Cerebellar nuclear complex (tissue), 1 donor: ENCODE results near the gene JMY.
A peak's percentile ranks its signal among the peaks of the same experiment; 100 is the strongest.

Source experiments
- DNase-seq, 2 experiments: peaks; one replicate each; lab custom pipeline; 2025; lab: John Stamatoyannopoulos, UW

Gene JMY, protein sequence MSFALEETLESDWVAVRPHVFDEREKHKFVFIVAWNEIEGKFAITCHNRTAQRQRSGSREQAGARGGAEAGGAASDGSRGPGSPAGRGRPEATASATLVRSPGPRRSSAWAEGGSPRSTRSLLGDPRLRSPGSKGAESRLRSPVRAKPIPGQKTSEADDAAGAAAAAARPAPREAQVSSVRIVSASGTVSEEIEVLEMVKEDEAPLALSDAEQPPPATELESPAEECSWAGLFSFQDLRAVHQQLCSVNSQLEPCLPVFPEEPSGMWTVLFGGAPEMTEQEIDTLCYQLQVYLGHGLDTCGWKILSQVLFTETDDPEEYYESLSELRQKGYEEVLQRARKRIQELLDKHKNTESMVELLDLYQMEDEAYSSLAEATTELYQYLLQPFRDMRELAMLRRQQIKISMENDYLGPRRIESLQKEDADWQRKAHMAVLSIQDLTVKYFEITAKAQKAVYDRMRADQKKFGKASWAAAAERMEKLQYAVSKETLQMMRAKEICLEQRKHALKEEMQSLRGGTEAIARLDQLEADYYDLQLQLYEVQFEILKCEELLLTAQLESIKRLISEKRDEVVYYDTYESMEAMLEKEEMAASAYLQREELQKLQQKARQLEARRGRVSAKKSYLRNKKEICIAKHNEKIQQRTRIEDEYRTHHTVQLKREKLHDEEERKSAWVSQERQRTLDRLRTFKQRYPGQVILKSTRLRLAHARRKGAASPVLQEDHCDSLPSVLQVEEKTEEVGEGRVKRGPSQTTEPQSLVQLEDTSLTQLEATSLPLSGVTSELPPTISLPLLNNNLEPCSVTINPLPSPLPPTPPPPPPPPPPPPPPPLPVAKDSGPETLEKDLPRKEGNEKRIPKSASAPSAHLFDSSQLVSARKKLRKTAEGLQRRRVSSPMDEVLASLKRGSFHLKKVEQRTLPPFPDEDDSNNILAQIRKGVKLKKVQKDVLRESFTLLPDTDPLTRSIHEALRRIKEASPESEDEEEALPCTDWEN

GRCh38 chr5:79235634-79236361, at the start of gene JMY:
Gene JMY, plus strand, starts transcription at chr5:79236131. Its CDS starts 520 bp downstream, at chr5:79236651.
- DNase-seq, result peak; percentile 15 to 58

GRCh38 chr5:79186455-79186854, 49.5 kb upstream of the JMY start:
- no peak for DNase-seq

GRCh38 chr5:79189439-79190234, 46.3 kb upstream of the JMY start:
- DNase-seq, result no peak

DNA sequence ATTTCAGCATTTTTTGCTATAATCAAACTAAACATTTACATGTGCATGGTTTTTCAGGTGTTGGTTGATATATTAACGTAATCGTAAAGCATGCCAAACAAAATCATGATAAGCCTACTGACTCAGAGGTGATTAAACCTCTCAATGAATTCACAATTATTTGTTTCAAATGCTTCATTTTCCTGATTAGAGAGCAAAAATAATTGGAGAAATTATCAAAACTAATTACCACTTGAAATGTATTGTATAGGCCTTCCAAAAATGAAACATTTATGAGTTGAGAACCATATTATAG, 45.7 kb upstream of the JMY start:
- no peak for DNase-seq

GRCh38 chr5:79191457-79191856, 44.5 kb upstream of the JMY start:
- no peak for DNase-seq

DNA sequence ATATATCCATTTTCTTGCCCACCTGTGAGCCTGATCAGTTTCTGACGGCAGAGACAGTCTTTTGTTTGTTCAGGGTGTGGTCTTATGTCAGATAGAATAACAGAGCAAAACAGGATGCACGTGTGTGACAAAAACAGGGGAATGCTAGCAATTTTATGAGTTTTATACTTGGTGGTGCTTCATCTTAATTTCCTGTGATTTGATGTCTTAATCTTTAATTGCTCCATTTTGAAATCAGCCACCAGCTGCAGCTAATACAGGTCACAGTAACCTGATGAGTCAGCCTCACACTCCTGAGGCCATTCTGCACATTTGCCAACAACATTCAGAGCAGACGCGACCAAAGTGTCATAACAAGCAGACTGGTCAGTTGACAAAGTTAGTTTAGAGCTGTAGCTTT, 42.3 kb upstream of the JMY start:
- no peak for DNase-seq

- DNase-seq, result no peak
Observed at GRCh38 chr5:79200573-79201183, 35.3 kb upstream of the JMY start.

- no peak for DNase-seq
Observed at GRCh38 chr5:79201206-79201605, 34.7 kb upstream of the JMY start.

DNA sequence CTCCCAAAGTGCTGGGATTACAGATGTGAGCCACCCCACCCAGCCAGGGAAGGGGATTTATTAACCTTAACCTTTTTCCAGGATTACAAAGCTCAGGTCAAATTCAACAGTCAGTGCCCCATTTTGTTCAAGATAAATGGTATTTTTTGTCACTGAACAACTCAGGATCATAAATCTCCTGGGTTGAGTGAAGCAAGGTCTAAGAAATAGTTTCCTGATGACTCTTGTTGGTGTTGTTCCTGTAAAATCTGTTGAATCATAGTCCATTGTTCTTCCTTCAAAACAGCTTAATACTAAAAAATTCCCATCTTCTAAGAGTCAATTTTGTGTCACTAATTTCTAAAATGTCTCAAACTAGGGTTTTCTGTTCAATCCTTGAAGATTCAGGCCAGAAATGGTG, 33.9 kb upstream of the JMY start:
- DNase-seq, result no peak

GRCh38 chr5:79205965-79206364, 30.0 kb upstream of the JMY start:
- no peak for DNase-seq

- no peak for DNase-seq
Observed at GRCh38 chr5:79206541-79206940, 29.4 kb upstream of the JMY start.

DNA sequence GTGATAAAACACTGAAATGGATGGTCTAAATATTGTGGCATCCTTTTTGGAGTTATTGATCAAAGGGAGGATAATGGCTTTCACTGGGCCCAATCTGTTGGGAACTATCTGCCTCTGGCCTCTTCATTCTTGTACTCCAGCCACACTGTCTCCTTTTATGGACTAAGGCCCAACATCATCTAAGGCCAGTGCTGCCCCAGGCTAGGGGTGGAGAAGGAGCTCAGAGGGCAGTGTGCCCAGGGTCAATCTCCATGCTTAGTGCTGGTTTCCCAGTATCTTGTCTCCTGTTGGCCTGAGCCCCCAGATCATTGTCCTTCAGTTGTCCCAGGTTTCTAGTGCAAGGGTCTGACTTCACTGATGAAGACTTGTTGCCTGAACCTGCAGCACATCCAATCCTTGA, 26.4 kb upstream of the JMY start:
- DNase-seq, result no peak

DNA sequence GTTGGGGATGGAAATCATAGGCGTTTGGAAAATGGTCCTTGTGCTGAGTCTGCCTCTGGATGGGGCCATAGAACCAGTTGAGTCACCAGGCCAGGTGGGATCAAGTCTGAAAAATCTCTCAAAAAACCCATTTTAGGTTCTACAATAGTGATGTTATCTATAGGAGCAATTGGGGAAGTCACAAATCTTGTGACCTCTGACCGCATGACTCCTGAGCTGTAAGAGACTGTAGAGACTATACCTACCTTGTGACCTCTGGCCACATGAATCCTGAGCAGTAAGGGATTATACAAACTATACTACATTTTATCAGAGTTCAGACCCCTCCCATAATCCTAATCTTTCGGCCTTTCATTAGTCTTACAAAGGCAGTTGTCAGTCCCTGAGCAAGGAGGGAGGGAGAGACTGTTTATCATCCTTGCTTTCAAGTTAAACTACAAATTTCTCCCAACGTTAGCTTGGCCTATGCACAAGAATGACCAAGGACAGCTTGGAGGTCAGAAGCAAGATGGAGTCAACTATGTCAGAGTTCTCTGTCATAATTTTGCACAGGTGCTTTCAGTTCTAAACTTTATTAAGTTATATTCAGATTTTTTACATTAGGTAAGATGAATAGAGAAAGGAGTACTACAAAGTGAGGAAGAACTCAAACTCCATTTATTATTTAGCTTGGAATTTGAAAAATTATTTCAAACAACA, 11.5 kb upstream of the JMY start:
- DNase-seq, result no peak

- DNase-seq, result no peak
Observed at GRCh38 chr5:79225026-79225425, 10.9 kb upstream of the JMY start.

DNA sequence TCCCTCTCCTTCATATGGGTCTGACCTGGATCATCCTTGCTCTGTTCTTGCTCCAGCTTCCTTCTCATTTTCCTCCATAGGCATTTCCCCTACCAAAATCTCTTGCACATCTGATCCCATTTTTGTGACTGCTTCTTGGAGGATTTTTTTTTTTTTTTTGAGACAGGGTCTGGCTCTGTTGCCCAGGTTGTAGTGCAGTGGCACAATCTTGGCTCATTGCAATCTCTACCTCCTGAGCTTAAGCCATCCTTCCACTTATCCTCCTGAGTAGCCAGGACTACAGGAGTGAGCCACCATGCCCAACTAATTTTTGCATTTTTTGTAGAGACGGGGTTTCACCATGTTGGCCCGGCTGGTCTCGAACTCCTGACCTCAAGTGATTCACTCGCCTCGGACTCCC, 10.5 kb upstream of the JMY start:
- DNase-seq, result no peak

DNA sequence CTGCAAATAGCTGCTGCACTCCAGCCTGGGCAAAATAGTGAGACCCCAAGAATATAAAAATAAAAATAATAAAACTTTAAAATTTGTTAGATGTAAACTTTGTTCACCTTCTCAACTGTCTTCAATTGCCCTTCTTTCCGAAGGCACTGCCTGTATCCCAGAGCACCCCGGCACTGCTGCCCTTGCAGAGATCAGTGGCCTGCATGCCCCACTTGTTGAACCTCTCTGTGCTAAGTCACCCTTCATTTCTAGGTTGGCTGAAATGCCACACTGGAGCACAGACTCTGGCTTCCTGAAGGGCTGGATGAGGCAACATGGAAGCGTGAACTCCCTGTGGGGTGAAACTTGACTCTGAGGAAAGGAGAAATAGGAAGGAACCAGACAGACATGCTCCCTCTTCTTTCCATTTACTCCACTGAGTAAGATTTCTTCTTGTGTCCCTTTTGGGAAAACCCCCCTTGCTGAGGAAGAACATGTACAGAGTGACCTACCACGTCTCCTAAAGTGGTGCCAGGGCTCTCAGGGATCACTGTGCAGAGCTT, 8.4 kb upstream of the JMY start:
- DNase-seq, result no peak

DNA sequence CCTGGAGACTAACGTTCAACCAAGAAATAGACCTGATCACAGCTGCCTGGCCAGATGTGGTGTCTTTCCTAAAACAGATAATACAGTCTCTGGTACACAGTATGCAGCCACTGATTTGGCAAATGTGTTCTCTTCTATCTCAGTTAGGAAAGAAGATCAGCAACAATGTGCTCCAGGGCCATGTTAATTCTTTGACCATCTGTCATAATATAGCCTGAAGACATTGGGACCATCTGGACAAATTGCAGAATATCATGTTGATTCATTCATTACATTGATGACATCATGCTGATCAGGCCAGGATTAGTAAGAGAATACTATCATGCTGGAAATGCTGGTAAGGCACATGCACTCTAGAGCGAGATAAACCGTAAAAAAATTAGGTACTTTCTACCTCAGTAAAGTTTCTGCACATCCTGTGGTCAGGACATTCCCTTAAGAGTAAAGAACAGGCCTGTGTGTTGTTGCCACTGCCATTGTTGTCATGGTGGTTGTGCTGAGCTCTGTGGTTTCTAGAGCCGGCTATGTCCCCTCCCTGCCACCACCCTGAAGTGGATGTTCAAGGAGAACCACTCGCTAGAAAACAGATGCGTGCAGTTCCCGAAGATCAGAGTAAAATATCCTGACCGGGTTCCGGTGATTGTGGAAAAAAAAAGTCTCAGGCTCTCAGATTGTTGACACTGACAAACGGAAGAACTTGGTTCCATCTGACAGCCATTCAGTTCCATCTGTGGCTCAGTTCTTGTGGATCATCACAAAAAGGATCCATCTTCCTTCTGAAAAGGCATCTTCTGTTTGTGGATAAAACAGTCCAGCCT, 6.4 kb upstream of the JMY start:
- DNase-seq, result no peak

- DNase-seq, result no peak
Observed at GRCh38 chr5:79235261-79235633, 684 bp upstream of the JMY start.

GRCh38 chr5:79236362-79236969, 535 bp downstream of the JMY start:
- no peak for DNase-seq
